Uterus (tissue), 2 donors: ENCODE results near the gene PTPRN2.

Experiments used
- POLR2A ChIP-seq, 2 donors: fragments of 450-650 bp; IDR thresholded peaks; one replicate each; pipeline ENCODE4 v1.6.1; 2016; ENCODE audit warnings: antibody characterized with exemption in 2 of 2, mild to moderate bottlenecking in 1 of 2, moderate library complexity in 1 of 2
- TF ChIP-seq, protein P1 (sequence below), 4 experiments: fragments of 200-600 bp in 2 of 4; fragments of 450-650 bp in 2 of 4; sonication (generic) in 2 of 4; IDR thresholded peaks; one replicate each; pipeline ENCODE4 v1.5.1; 2016 to 2019; ENCODE audit warnings: antibody characterized with exemption in 4 of 4, mild to moderate bottlenecking in 2 of 4, moderate library complexity in 1 of 4

DNA sequence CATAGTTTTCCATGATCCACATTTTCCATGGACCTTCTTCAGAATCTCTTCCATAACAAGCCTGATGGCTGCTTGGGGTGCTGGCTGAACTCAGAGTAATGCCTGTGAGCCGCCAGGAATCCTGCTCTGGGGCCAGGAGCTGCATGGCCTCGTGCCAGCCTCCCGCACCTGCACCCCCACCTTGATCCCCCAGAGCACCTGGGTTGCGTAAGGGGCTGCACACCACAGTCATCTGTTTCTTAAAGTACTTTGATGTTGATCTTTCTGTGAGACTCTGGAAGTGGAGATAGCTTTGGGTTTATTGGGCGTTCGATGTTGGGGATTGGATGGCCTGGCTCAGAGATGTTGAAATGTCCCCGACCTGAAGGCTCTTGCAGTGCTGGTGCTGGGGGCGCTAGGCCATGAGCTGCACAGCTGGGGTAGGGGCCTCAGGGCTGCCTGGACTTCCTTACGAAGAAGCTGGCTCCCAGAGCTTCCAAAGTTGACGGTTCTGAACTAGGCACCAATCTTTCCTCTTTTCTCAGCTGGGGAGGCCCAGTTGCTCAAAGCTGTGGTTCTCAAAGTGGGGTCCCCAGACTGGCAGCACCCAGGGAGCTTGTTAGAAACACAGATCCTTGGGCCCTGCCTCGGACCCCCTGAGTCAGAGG is 716.9 kb downstream of the PTPRN2 start:
- TF ChIP-seq, protein P1, sequence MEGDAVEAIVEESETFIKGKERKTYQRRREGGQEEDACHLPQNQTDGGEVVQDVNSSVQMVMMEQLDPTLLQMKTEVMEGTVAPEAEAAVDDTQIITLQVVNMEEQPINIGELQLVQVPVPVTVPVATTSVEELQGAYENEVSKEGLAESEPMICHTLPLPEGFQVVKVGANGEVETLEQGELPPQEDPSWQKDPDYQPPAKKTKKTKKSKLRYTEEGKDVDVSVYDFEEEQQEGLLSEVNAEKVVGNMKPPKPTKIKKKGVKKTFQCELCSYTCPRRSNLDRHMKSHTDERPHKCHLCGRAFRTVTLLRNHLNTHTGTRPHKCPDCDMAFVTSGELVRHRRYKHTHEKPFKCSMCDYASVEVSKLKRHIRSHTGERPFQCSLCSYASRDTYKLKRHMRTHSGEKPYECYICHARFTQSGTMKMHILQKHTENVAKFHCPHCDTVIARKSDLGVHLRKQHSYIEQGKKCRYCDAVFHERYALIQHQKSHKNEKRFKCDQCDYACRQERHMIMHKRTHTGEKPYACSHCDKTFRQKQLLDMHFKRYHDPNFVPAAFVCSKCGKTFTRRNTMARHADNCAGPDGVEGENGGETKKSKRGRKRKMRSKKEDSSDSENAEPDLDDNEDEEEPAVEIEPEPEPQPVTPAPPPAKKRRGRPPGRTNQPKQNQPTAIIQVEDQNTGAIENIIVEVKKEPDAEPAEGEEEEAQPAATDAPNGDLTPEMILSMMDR (IDR thresholded peaks at IDR 0.05) = no peak
- no peak for TF ChIP-seq POLR2A (IDR thresholded peaks at IDR 0.05)
